ENCODE results near the gene NAP1L1.
A peak's percentile ranks its signal among the peaks of the same experiment; 100 is the strongest.
"Not testable (repeated sequence)": the region's sequence is repeated elsewhere in the genome, so short reads cannot be mapped to it uniquely, and the experiment has no call there.

The NAP1L1 gene

GRCh38 chr12:76020281-76020680 is 64.2 kb downstream of the NAP1L1 start:
- peak; percentile 71 for DNase-seq

- DNase-seq: no peak
These were observed 65.8 kb downstream of the NAP1L1 start for GRCh38 chr12:76018672-76019071.

- no peak for DNase-seq
These were observed 66.4 kb downstream of the NAP1L1 start for GRCh38 chr12:76018111-76018510.

- no peak for DNase-seq
These were observed 70.5 kb downstream of the NAP1L1 start for GRCh38 chr12:76014007-76014406.

GRCh38 chr12:76013603-76014002 is 70.9 kb downstream of the NAP1L1 start:
- DNase-seq: no peak

- no peak for DNase-seq
These were observed 71.8 kb downstream of the NAP1L1 start for GRCh38 chr12:76012644-76013043.

GRCh38 chr12:76010732-76011458 is 73.6 kb downstream of the NAP1L1 start:
- DNase-seq: no peak

- DNase-seq: no peak
These were observed 76.1 kb downstream of the NAP1L1 start for GRCh38 chr12:76008428-76008827.

GRCh38 chr12:76007640-76008039 is 76.8 kb downstream of the NAP1L1 start:
- no peak for DNase-seq

GRCh38 chr12:76006028-76006925 is 78.2 kb downstream of the NAP1L1 start:
- DNase-seq: no peak

GRCh38 chr12:76003355-76003638 is 81.2 kb downstream of the NAP1L1 start:
- no peak for DNase-seq

- no peak for DNase-seq
These were observed 81.7 kb downstream of the NAP1L1 start for GRCh38 chr12:76002598-76003354.

GRCh38 chr12:75998292-75999063 is 86.0 kb downstream of the NAP1L1 start:
- no peak for DNase-seq

- no peak for DNase-seq
These were observed 86.8 kb downstream of the NAP1L1 start for GRCh38 chr12:75997658-75998057.

GRCh38 chr12:75996861-75997447 is 87.5 kb downstream of the NAP1L1 start:
- DNase-seq: no peak

- no peak for DNase-seq
These were observed 88.8 kb downstream of the NAP1L1 start for GRCh38 chr12:75995691-75996090.

GRCh38 chr12:75994069-75994740 is 90.3 kb downstream of the NAP1L1 start:
- no peak for DNase-seq

- DNase-seq: no peak
These were observed 92.7 kb downstream of the NAP1L1 start for GRCh38 chr12:75991753-75992152.

GRCh38 chr12:75990189-75990912 is 94.1 kb downstream of the NAP1L1 start:
- DNase-seq: no peak

- DNase-seq: not testable (repeated sequence)
These were observed 96.8 kb downstream of the NAP1L1 start for GRCh38 chr12:75987709-75988108.

Data from central memory CD4-positive, alpha-beta T cell (primary cell).